ENCODE data around the gene DMXL2.
A peak's percentile ranks its signal among the peaks of the same experiment; 100 is the strongest.
"Not testable (repeated sequence)": the region's sequence is repeated elsewhere in the genome, so short reads cannot be mapped to it uniquely, and the experiment has no call there.

DMXL2 gene, protein sequence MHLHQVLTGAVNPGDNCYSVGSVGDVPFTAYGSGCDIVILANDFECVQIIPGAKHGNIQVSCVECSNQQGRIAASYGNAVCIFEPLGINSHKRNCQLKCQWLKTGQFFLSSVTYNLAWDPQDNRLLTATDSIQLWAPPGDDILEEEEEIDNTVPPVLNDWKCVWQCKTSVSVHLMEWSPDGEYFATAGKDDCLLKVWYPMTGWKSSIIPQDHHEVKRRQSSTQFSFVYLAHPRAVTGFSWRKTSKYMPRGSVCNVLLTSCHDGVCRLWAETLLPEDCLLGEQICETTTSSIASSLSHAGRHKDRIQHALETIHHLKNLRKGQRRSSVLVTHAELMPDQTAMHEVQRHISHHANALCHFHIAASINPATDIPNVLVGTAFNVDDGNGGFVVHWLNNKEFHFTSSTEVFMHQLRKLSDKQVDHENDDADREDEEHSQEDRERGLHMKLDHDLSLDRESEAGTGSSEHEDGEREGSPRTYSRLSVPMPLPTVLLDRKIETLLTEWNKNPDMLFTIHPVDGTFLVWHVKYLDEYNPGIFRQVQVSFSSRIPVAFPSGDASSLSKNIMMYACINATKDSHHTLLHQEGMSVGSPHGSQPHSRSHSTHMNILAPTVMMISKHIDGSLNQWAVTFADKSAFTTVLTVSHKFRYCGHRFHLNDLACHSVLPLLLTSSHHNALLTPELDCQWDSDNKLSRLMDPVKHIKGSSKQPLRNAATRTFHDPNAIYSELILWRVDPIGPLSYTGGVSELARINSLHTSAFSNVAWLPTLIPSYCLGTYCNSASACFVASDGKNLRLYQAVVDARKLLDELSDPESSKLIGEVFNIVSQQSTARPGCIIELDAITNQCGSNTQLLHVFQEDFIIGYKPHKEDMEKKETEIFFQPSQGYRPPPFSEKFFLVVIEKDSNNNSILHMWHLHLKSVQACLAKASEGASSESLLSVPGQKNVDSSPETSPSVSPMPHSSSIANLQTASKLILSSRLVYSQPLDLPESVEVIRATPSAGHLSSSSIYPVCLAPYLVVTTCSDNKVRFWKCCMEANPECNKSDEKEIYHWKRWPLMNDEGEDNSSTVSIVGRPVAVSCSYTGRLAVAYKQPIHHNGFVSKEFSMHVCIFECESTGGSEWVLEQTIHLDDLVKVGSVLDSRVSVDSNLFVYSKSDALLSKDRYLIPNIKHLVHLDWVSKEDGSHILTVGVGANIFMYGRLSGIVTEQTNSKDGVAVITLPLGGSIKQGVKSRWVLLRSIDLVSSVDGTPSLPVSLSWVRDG (N-terminal part only)

DNA sequence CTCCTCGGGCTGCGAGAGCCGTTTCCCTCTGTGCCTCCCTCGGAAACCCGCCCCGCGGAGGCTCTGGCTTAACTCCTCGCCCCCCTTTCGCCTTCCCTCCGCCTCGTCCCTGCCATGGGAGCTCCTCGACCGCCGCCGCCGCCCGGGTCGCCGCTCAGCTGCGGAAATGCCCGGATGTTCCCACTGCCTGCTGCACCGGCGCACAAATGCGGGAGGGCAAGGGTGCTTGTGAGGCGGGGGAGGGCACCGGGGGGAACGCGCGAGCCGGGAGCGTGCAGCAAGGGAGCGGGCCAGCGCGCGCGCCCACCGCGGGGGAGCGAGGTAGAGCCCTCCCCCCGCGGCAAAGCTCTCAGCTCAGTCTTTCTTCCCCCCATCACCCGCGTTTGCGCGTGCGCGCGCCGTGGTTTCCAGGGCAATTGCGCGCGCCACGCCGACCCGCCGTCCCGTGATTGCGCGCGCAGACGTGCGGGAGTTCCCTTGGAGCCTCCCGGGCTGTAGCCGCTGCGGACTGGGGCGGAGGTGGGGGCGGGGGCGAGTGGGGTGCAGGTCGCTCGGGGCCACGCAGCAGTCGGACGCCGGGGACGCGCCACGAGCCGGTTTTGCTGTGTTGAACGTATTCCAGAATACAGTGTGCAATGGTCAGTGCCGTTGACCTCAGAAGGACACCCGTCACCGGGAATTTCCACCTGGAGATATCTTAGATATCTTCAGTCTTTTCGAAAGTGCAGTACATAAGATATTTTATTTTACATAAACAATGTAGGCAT lies at the start of gene DMXL2:
Gene DMXL2, minus strand, starts transcription at position 168 of the 767 bp plus-strand sequence. CDS start 226 bp downstream, outside the sequence.
- DNase-seq (ENCODE audit: low read depth in 2 of 2): peak; percentile 72 to 75

DNA sequence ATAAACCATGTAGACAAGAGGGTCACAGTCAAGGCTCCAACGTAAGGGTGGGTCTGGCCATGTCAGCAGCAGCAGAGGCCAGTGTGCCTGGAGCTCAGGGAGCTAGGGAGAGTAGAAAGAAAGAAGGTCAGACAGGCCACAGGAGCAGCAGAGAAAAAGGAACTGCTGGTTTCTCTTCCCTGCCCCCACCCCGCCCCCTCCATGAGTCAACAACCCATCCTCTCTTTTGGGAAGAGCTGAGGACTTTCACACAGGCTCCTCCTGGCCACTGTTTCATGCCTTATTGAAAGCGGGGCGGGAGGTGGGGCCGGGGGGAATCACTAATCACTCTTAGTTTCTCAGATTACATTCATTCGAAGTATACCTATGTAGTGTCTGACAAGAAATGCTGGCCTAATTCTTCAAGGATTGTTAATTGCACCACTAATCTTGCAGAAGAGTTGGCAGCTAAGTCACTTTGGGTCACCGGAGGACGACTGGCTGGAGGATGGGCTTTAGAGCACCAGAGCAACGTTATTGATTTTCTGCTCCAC lies 49.6 kb upstream of the DMXL2 start:
- no peak for DNase-seq (ENCODE audit: low read depth in 2 of 2)

DNA sequence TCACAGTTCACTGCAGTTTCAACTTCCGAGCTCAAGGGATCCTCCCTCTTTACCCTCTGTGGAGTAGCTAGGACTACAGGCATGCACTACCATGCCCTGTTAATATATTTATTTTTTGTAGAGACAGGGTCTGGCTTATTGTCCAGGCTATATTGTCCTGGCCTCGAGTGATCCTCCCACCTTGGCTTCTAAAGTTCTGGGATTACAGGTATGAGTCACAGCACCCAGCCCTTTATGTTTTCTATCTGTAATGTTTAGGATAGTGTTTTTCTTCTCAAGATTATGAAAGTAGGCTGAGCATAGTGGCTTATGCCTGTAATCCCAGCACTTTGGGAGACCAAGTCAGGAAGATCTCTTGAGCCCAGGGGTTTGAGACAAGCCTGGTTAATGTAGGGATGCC lies 46.8 kb upstream of the DMXL2 start:
- DNase-seq (ENCODE audit: low read depth in 2 of 2): no peak

DNA sequence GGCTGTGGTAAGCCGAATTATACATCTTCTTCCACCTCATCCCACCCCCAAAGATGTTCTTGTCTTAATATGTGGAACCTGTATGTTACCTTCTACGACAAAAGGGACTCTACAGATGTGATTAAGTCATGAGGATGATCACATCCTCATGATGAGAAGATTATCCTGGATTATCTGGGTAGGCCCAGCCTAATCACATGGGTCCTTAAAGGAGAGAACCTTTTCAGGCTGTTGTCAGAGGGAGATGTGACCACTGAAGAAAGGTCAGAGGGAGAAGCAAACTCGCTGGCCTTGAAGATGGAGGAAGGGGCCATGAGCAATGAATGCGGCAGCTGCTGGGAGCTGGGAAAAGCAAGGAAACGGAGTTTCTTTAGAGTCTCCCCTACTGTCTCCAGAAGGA lies 45.9 kb upstream of the DMXL2 start:
- DNase-seq (ENCODE audit: low read depth in 2 of 2): no peak

DNA sequence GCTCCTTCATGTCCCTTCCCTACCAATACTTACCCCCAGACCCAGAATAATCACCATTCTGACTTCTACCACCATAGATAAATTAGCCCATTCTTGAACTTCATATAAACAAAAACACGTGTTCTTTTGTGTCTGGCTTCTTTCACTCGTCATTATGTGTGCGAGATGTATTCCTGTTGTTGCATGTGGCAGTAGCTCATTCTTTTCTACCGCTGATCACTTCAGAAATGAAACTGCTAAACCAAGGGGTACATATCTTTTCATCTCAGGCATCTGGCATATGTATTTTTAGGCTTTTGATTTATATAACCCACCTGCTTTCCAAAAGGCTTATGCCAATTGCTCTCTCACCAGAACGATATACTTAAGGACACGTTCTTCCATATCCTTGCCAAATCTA lies 44.9 kb upstream of the DMXL2 start:
- DNase-seq (ENCODE audit: low read depth in 2 of 2): no peak

DNA sequence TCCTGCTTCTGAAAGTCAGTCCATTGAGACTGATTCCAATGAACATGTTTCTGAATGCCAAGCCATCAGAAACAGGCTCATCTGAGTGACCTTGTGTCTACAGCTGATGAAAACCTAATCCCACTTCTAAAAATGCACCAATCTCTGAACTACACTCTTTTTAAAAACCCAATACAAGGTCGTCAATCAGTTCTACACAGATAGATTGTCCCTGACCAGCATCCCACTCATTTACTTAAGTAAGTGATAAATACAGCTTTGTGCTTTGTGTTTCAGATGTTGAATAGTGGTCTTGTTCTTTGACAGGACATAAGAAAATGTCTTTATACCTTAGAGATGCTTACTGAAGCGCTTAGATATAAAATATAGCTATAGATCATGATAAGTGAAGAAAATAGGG lies 38.5 kb upstream of the DMXL2 start:
- DNase-seq (ENCODE audit: low read depth in 2 of 2): no peak

DNA sequence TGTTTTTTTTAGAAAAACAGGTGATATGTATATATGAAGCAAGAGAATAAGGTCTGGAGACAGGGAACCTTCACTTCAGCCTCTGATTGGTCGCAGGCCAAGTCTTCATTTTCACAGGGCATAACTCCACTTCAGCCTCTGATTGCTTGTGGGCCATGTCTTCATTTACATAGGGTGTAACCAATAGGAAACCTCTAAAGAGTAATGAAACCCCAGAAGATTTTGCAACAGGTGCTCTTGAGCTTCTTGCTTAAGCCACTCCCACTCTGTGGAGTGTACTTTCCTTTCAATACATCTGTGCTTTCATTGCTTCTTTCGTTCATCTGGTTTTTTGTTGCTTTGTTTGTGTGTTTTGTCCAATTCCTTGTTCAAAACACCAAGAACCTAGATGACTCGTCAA lies 36.1 kb upstream of the DMXL2 start:
- DNase-seq (ENCODE audit: low read depth in 2 of 2): no peak

DNA sequence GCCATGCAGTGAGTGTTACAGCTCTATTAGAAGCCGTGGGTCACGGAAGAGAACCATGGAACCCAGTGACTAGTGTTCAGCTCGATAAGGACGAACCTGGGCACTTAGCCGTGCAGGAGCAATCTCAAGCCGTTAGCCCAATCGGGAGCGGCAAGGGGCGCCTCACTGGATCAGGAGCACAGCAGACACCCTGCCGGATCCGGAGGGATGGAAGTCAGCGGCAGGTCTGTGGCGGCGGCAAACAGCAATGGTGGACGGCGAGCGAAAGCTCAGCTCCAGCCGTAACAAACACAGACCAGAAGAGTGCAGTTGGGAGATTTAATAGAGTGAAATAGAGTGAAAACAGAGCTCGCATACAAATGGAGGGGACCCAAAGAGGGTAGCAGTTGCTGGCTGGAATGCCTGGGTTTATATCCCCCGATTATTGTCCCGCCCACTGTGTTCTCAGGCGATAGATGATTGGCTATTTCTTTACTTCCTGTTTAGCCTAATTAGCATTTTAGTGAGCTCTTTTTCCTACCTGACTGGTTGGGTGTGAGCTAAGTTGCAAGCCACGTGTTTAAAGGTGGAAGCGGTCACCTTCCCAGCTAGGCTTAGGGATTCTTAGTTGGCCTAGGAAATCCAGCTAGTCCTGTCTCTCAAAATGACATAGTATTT lies 33.0 kb upstream of the DMXL2 start:
- not testable (repeated sequence) for DNase-seq (ENCODE audit: low read depth in 2 of 2)

DNA sequence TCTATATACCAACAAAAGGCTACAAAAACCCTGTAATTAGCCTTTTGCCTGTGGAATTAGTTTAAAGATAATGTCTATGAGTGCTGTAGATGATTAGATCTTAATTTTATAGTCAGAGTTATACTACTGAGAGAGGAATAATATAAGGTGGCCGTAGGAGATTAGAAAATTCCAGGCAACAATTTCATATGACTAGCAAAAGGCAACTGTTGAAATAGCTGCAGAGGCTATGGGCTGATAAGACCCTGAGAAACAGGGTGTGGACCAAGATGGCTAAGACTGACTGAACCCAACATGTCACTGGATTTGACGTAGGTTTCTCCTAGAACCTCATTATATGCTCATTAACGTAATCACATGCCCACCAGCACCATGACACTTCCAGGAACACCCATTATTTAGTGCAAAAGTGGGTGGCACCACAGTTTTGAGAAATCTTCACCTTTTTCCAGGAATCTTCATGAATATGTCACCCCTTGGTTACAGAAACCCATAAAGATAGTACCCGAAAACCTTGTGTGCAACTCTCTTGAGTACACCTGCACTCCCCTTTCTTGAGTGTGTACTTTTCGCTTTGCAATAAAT lies 29.6 kb upstream of the DMXL2 start:
- no peak for DNase-seq (ENCODE audit: low read depth in 2 of 2)

DNA sequence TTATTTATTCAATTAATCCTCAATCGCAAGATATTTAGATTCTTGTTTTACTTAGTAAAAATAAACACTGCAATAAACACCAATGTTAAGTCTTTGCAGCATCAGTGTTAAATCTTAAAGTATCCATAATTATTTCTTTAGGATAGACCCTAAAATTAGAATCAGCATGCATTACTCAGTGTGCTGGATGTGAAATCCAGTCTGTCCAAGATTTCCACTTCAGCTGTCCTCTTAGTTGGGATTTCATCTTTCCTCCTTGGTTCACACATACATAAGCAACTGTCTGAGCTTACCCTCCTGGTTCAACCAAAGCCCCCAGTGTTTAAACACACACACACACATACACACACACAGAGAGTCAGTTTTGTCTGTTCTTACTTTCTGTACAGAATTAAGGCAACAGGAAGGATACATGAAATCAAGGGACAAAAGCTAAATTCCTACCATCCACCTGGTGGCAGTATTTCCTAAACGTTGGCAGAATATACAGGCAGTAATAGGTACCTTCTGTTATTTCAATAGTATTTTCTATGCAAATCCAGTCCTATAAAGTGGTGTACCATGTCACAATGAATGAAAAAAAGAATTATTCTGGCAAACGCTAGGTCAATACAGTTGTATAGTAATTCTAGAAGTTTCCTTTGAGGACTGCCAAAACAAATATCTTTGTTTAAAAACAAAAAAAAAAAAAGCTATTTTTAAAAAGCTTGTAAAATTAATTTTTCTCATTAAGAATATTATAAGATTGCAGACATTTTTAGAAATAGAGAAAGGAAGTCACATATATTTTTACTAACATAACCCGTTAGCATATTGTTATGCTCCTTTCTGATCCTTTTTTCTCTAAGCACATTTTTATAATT lies 27.3 kb upstream of the DMXL2 start:
- peak; percentile 42 to 44 for DNase-seq (ENCODE audit: low read depth in 2 of 2)

DNA sequence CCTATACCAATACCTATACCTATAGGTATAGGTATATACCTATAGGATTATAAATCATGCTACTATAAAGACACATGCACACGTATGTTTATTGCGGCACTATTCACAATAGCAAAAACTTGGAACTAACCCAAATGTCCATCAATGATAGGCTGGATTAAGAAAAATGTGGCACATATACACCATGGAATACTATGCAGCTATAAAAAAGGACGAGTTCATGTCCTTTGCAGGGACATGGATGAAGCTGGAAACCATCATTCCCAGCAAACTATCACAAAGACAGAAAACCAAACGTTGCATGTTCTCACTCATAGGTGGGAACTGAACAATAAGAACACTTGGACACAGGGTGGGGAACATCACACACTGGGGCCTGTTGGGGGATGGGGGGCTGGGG lies 26.1 kb upstream of the DMXL2 start:
- not testable (repeated sequence) for DNase-seq (ENCODE audit: low read depth in 2 of 2)

DNA sequence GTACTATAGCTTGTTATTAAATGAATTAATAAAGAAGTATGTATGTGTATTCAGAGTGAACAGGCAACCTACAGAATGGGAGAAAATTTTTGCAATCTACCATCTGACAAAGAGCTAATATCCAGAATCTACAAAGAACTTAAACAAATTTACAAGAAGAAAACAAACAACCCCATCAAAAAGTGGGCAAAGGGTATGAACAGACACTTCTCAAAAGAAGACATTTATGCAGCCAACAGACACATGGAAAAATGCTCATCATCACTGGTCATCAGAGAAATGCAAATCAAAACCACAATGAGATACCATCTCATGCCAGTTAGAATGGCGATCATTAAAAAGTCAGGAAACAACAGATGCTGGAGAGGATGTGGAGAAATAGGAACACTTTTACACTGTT lies 25.5 kb upstream of the DMXL2 start:
- DNase-seq (ENCODE audit: low read depth in 2 of 2): not testable (repeated sequence)

DNA sequence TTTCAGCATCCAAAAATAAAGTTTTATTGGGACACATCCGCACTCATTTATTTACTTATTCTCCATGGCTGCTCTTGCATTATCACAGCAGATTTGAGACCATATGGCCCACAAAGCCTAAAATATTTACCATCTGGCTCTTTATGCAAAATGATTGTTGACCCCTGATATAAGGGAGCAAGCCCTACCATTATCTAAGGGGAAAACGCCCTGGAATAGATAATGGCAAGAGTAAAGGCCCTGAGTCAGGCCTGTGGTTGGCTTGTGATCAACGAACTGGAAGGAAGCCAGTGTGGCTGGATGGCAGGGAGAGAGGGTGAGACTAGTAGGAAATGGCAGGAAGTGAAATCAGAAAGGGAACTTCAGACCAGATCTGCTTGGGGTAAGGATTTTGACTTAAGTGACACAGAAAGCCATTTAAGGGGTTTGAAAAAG lies 24.6 kb upstream of the DMXL2 start:
- DNase-seq (ENCODE audit: low read depth in 2 of 2): peak; percentile 3 to 5

DNA sequence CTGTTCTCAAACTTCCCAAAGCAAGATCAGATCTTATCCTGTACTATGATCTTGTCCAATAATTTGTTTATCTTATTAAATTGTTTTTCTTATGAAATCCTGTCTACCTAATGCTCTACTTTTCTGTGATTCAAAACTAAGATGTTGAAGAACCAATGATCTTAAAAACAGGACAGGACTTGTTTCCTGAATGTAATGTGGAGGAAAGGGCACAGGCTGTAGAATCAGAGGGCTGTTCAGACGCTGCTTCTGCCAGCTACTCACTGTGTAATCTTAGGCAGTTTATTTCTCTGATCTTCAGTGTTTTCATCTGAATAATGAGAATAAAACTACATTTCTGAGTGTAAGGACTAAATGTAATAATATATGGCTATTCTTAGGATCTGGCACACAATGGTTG lies 20.1 kb upstream of the DMXL2 start:
- no peak for DNase-seq (ENCODE audit: low read depth in 2 of 2)

DNA sequence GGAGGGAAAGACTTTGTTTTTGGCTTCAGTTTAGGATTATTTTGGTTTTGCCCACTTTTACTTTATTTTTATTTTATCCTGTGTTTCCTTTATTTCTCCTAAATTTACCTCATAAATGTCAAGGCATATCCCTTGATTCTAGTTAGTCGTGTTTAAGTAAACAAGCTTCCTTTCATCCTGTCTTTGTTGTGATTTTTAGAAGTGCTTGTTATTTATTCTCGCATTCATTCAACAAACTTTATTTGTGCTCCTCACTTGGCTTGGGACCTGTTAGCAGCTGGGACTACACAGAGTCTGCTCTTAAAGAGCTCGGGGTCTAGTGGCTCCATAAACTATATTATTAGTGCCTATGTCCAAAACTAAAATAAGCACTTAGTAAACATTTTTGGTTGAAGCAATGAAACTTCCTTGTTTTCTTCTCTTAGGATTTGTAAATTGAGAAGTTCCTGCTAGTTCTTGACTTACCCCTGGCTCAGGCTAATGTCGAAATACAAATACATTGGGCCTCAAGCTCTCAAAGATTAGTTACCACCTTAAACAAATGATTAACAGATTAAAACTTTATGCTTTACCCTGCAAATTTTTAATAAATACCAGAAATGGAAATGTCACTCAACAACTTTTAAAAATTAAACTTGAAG lies 19.0 kb upstream of the DMXL2 start:
- no peak for DNase-seq (ENCODE audit: low read depth in 2 of 2)

DNA sequence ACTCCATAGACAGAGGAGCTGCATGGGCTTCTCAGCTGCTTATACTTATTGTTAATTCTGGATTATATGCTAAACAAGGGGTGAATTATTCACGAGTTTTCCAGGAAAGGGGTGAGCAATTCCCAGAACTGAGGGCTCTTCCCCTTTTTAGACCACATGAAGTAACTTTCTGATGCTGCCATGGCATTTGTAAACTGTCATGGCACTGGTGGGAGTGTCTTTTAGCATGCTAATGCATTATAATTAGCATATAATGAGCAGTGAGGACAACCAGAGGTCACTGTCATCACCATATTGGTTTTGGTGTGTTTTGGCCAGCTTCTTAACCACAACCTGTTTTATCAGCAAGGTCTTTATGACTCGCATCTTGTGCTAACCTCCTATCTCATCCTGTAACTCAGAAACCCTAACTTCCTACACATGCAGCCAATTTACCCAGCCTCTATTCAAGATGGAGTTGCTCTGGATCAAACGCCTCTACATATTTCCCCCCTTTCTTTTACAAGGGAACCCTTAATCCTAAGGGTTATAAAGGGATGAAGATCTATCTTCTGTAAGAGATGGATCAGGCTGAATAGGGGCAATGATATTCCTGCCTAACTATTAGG lies 12.1 kb upstream of the DMXL2 start:
- no peak for DNase-seq (ENCODE audit: low read depth in 2 of 2)

DNA sequence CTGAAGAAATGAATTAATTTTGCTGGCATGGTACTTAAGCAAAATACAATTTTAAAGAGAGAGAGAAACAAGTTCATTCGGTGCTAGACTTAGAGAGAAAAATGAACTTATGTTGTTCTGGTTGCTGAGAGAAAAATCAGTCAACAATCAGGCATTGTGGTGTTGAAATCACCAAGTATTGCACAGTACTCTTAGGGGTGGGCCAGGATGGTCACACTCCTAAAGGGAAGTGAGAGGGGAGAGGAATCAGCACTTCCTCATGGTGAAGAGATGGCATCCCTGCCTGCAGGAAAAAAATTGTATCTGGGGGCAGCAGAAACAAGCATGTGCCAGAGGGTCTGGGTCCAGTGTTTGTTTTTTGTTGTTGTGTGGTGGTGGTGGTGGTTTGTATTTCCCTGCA lies 7.0 kb upstream of the DMXL2 start:
- DNase-seq (ENCODE audit: low read depth in 2 of 2): no peak

DNA sequence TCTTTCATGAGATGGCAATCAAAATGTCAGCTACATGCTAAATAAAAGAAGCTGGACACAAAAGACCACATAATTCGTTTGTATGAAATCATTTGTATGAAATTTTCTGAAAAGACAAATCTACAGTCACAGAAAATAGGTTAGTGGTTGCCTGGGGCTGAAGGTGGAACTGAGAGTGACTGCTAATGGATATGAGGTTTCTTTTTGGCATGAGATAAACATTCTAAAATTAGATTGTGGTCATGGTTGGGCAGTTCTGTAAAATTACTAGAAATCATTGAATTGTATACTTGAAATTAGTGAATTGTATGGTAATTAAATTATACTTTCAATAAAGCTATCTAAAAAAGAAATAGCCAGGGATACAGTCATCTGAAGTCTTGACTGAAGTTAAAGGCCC lies 2.7 kb upstream of the DMXL2 start:
- no peak for DNase-seq (ENCODE audit: low read depth in 2 of 2)
